ENCODE data around the gene VWF.

The VWF gene

GRCh38 chr12:6084261-6084968, 40.1 kb downstream of the VWF start:
- H3K4me3 ChIP-seq (ENCODE audit: low read depth, low read length) = no peak overlapping the region
- DNase-seq (ENCODE audit: low read depth) = no peak

- H3K4me3 ChIP-seq (ENCODE audit: low read depth, low read length) = no peak overlapping the region
- no peak for DNase-seq (ENCODE audit: low read depth)
Observed at GRCh38 chr12:6083601-6084000, 40.9 kb downstream of the VWF start.

GRCh38 chr12:6082613-6083012, 41.9 kb downstream of the VWF start:
- H3K4me3 ChIP-seq (ENCODE audit: low read depth, low read length) = no peak overlapping the region
- DNase-seq (ENCODE audit: low read depth) = no peak

GRCh38 chr12:6080149-6081045, 44.1 kb downstream of the VWF start:
- H3K4me3 ChIP-seq (ENCODE audit: low read depth, low read length) = no peak overlapping the region
- DNase-seq (ENCODE audit: low read depth) = no peak

- H3K4me3 ChIP-seq (ENCODE audit: low read depth, low read length) = no peak overlapping the region
- no peak for DNase-seq (ENCODE audit: low read depth)
Observed at GRCh38 chr12:6078398-6079096, 45.9 kb downstream of the VWF start.

- DNase-seq (ENCODE audit: low read depth) = no peak
- no peak overlapping the region for H3K4me3 ChIP-seq (ENCODE audit: low read depth, low read length)
Observed at GRCh38 chr12:6077692-6078083, 46.8 kb downstream of the VWF start.

GRCh38 chr12:6076776-6077691, 47.4 kb downstream of the VWF start:
- H3K4me3 ChIP-seq (ENCODE audit: low read depth, low read length) = no peak overlapping the region
- no peak for DNase-seq (ENCODE audit: low read depth)

GRCh38 chr12:6076346-6076745, 48.1 kb downstream of the VWF start:
- no peak overlapping the region for H3K4me3 ChIP-seq (ENCODE audit: low read depth, low read length)
- DNase-seq (ENCODE audit: low read depth) = no peak

- H3K4me3 ChIP-seq (ENCODE audit: low read depth, low read length) = no peak overlapping the region
- DNase-seq (ENCODE audit: low read depth) = no peak
Observed at GRCh38 chr12:6074979-6075585, 49.4 kb downstream of the VWF start.

GRCh38 chr12:6074427-6074826, 50.0 kb downstream of the VWF start:
- DNase-seq (ENCODE audit: low read depth) = no peak
- no peak overlapping the region for H3K4me3 ChIP-seq (ENCODE audit: low read depth, low read length)

GRCh38 chr12:6073426-6073825, 51.0 kb downstream of the VWF start:
- no peak overlapping the region for H3K4me3 ChIP-seq (ENCODE audit: low read depth, low read length)
- no peak for DNase-seq (ENCODE audit: low read depth)

- H3K4me3 ChIP-seq (ENCODE audit: low read depth, low read length) = no peak overlapping the region
- no peak for DNase-seq (ENCODE audit: low read depth)
Observed at GRCh38 chr12:6072302-6072752, 52.1 kb downstream of the VWF start.

GRCh38 chr12:6071589-6071988, 52.9 kb downstream of the VWF start:
- DNase-seq (ENCODE audit: low read depth) = no peak
- H3K4me3 ChIP-seq (ENCODE audit: low read depth, low read length) = no peak overlapping the region

- H3K4me3 ChIP-seq (ENCODE audit: low read depth, low read length) = no peak overlapping the region
- no peak for DNase-seq (ENCODE audit: low read depth)
Observed at GRCh38 chr12:6070472-6071257, 53.8 kb downstream of the VWF start.

- DNase-seq (ENCODE audit: low read depth) = peak; percentile 96
- H3K4me3 ChIP-seq (ENCODE audit: low read depth, low read length) = no peak overlapping the region
Observed at GRCh38 chr12:6069437-6070093, 54.9 kb downstream of the VWF start.

- no peak overlapping the region for H3K4me3 ChIP-seq (ENCODE audit: low read depth, low read length)
- DNase-seq (ENCODE audit: low read depth) = no peak
Observed at GRCh38 chr12:6068227-6068626, 56.2 kb downstream of the VWF start.

- no peak for DNase-seq (ENCODE audit: low read depth)
Observed at GRCh38 chr12:6067152-6067916, 57.1 kb downstream of the VWF start.

More at GRCh38 chr12:6067152-6067916, 57.1 kb downstream of the VWF start:
- no peak overlapping the region for H3K4me3 ChIP-seq (ENCODE audit: low read depth, low read length)
